ENCODE data around the gene POC1B. TPM values are rescaled to one million over a fixed set of nuclear protein-coding genes. Genes with fewer than 3 reads are reported as not detected.

POC1B gene
- total and polyA plus RNA-seq, 2 donors (not counting 3 experiments of a cell fraction or from before 2014, with no cell fraction given), result 7.1 to 18.2 TPM

- no peaks in the 10 kb centered on the region for H3K36me3 ChIP-seq (ENCODE audit: control insufficient read depth in 2 of 2, extremely low read depth in 1 of 2, insufficient read depth in 2 of 2, low read length in 2 of 2)
- ChIA-PET POLR2A (no interaction called here), CTCF (interaction anchor here (3.2 kb wide), 1 partner anchor 52 kb away, joined by 24 read pairs; the partner anchor contains the start of genes GALNT4 and POC1B)
- H3K27ac ChIP-seq (ENCODE audit: insufficient read depth, low read depth, low read length), result no peak overlapping the region
- TF ChIP-seq CTCF (IDR thresholded peaks at IDR 0.05; ENCODE audit: extremely low read depth in 1 of 2, insufficient read depth in 1 of 2, low read depth in 1 of 2, low read length in 2 of 2) (no peak), GATA2 (IDR thresholded peaks at IDR 0.05; ENCODE audit: insufficient read depth, insufficient read length, low read depth, low read length) (no peak), POLR2AphosphoS5 (IDR thresholded peaks at IDR 0.05; ENCODE audit: insufficient read depth, low read depth, low read length) (no peak), MAX (IDR thresholded peaks at IDR 0.05; ENCODE audit: insufficient read depth, insufficient read length) (no peak), POLR2A (IDR thresholded peaks at IDR 0.05; ENCODE audit: low read depth, low read length) (no peak), EZH2 (IDR thresholded peaks at IDR 0.05; ENCODE audit: borderline replicate concordance, low read depth, low read length, severe bottlenecking) (no peak), JUN (IDR thresholded peaks at IDR 0.05; ENCODE audit: borderline replicate concordance, insufficient read depth, insufficient read length, low read depth) (no peak), MYC (IDR thresholded peaks at IDR 0.05; ENCODE audit: low read depth, low read length) (no peak), FOS (IDR thresholded peaks at IDR 0.05; ENCODE audit: borderline replicate concordance, insufficient read depth, low read length) (no peak)
- H3K79me2 ChIP-seq (ENCODE audit: control insufficient read depth, insufficient read depth, low read length), result no peaks in the 10 kb centered on the region
- no peak overlapping the region for H3K9ac ChIP-seq (replicated peaks; ENCODE audit: extremely low read depth, insufficient read depth, low read length)
- FAIRE-seq (no peak), DNase-seq (ENCODE audit: low read depth, low spot score) (no peak)
- dilution Hi-C loops (cut with MboI; ENCODE audit: extremely low pct_ligation_motif_present, low sequenced_read_pairs) (loop anchor here (25.0 kb wide), 2 partner anchors 135 to 435 kb away; no protein-coding TSS in a partner anchor), intact Hi-C loops (cut with micrococcal nuclease) (loop anchor here (5.0 kb wide), 1 partner anchor 1485 kb away; the partner anchor contains the start of gene CCER1)
- H3K9me3 ChIP-seq (replicated peaks; ENCODE audit: control insufficient read depth, insufficient read depth, low read length), result no peaks in the 10 kb centered on the region
- H3K4me2 ChIP-seq (ENCODE audit: insufficient read depth, low read length), result no peak overlapping the region
- no peak overlapping the region for H3K4me3 ChIP-seq (replicated peaks in 1 of 3; ENCODE audit: insufficient read depth in 1 of 3, low read depth in 1 of 3, low read length in 3 of 3)
- peaks cover 14% of the 10 kb centered on the region for H3K4me1 ChIP-seq (ENCODE audit: control insufficient read depth, extremely low read depth, insufficient read depth, low read length)
- H2AFZ ChIP-seq (ENCODE audit: low read depth, low read length), result no peak overlapping the region
- BruUV-seq (replicated peaks), result no TSS peak
- H3K27me3 ChIP-seq (ENCODE audit: control insufficient read depth in 2 of 2, insufficient read depth in 2 of 2, low read length in 2 of 2), result no peaks in the 10 kb centered on the region
- H4K20me1 ChIP-seq (replicated peaks; ENCODE audit: control insufficient read depth, extremely low read depth, insufficient read depth, low read length), result no peaks in the 10 kb centered on the region
- H3K9me1 ChIP-seq (replicated peaks; ENCODE audit: control insufficient read depth, extremely low read depth, insufficient read depth, low read length), result no peaks in the 10 kb centered on the region
These were observed 53.3 kb downstream of the POC1B start for GRCh38 chr12:89472508-89472907.

All from endothelial cell of umbilical vein (primary cell).